Aorta (tissue), 5 donors: ENCODE results near the gene ANXA8. TPM values are rescaled to one million over a fixed set of nuclear protein-coding genes. Genes with fewer than 3 reads are reported as not detected.
"Not testable (repeated sequence)": the region's sequence is repeated elsewhere in the genome, so short reads cannot be mapped to it uniquely, and the experiment has no call there.

Experiments
- ATAC-seq: fragments of 200-7000 bp; cut with Tn5 transposase; one replicate; pipeline ENCODE4 v1.9.1; 2022; ENCODE audit warnings: moderate library complexity; ENCODE audit not compliant: low FRiP score
- DNase-seq, 2 donors: peaks; one replicate each; pipeline ENCODE4 v3.0.0-alpha.2; 2020
- H3K27ac ChIP-seq, 2 donors: one replicate each; pipeline ENCODE4 v1.5.1; 2013; ENCODE audit warnings: low read length in 2 of 2, mild to moderate bottlenecking in 2 of 2, moderate library complexity in 2 of 2, control low read depth in 1 of 2, inconsistent platforms in 1 of 2, low read depth in 1 of 2
- H3K27me3 ChIP-seq, 2 donors: one replicate each; pipeline ENCODE4 v1.6.1; 2013; ENCODE audit warnings: control low read depth in 1 of 2, low read length in 1 of 2, mild to moderate bottlenecking in 1 of 2, moderate library complexity in 1 of 2; ENCODE audit not compliant: insufficient read depth in 2 of 2, control insufficient read depth in 1 of 2
- H3K36me3 ChIP-seq, 2 donors: one replicate each; pipeline ENCODE4 v1.6.1; 2013; ENCODE audit warnings: control low read depth in 1 of 2, low read length in 1 of 2, mild to moderate bottlenecking in 1 of 2; ENCODE audit not compliant: insufficient read depth in 2 of 2, control insufficient read depth in 1 of 2
- H3K4me1 ChIP-seq, 2 donors: one replicate each; pipeline ENCODE4 v1.6.1; 2013; ENCODE audit warnings: low read length in 2 of 2, control low read depth in 1 of 2, mild to moderate bottlenecking in 1 of 2, moderate library complexity in 1 of 2; ENCODE audit not compliant: insufficient read depth in 2 of 2, control insufficient read depth in 1 of 2
- H3K4me3 ChIP-seq, 2 donors: one replicate each; pipeline ENCODE4 v1.5.1; 2013; ENCODE audit warnings: low read length in 2 of 2, control low read depth in 1 of 2, mild to moderate bottlenecking in 1 of 2
- H3K9me3 ChIP-seq: one replicate; pipeline ENCODE4 v1.6.1; 2013; ENCODE audit warnings: mild to moderate bottlenecking, low read length; ENCODE audit not compliant: control insufficient read depth
- WGBS, 2 donors: extraction: QIAGEN DNeasy Blood & Tissue Kit; methylation state at CpG; one replicate each; pipeline ENCODE4 v1.1.7; 2013; 5-methylcytosine and 5-hydroxymethylcytosine counted together
- intact Hi-C, 2 donors: fragments of 100-400 bp; cut with DNase I; formaldehyde crosslinking; loops; one replicate each; pipeline versions ENCODE4 v1.14.2 to v1.15.0; 2022
- polyA plus RNA-seq, 2 donors: library from polyadenylated mRNA; stranded (reverse); fragments of 200-250 nt; gene quantifications; one replicate each; pipeline ENCODE4 v1.2.3, GENCODE V29; 2013
- total RNA-seq, 2 donors: library from RNA; stranded (reverse); fragmentation: NEBNext Ultra II Directional; extraction: Animal tissue kit (Norgen Biotek cat#: 25700); gene quantifications; one replicate each; pipeline ENCODE4 v1.2.1, GENCODE V29; 2021
- donor health status: healthy with polysubstance abuse.
- donor health status: Bipolar disorder and iron deficiency.
- donor health status: DM: no; HTN: no; CAD: no.
- donor health status: DM: no; HTN: no; CAD: no.
- donor health status: DM: yes; HTN: yes; CAD: no.

Gene ANXA8
- total and polyA plus RNA-seq, 4 donors, result 0.27 to 0.82 TPM; not detected in 2

DNA sequence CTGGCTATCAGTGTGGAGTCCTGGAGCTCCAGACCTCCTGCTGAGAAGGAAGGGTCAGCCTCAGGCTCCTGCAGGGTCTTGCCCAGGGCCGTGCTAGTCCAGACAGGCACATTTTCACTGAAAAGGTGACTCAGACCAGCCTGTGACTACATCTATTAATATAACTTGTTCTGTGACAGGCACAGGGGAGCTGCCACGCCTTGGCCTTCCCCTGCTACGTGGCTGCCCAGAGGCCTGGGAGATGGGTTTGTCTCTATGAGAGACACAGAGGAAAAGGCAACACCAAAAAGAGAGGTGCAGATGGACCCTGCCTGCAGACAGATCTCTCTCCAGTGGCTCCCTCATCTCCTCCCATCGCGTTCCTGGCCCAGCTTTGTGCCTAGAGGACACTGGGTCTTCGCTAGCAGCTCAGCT is 2.1 kb downstream of the ANXA8 start:
- intact Hi-C loops, H3K4me1 ChIP-seq, H3K4me3 ChIP-seq, H3K36me3 ChIP-seq, H3K9me3 ChIP-seq, H3K27ac ChIP-seq, H3K27me3 ChIP-seq, DNase-seq: not testable (repeated sequence)
- 80 to 81% methylated on average over 5 of the region's 6 CpGs for WGBS, 2 donors
- peak; percentile 6 for ATAC-seq

DNA sequence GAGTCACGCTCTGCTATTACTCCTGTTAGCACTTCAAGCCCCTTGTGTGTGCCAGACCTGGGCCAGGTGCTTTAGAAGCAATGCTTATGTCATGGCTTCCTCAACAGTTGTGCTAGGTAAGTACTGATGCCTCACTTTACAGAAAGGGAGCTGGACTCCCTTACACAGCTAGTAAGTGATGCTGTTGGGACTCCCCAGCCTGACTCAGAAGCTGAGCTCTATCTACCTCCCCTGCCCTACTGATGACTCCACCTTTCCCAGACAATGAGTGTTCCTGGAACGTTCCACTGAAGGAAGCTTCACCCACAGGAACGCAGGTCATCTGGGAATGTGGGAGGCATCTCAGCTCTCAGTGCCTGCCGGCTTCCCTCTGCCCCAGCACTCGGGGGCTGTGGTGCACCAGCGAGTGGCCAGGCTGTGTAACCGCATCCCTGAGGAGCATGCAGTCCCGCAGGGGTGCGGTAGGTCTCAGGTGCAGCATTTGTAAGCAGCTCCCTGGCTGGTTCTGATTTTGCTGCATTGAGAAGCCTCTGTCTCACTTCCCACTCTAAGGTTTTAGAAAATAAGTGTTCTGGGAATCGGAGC is 2.6 kb downstream of the ANXA8 start:
- H3K36me3 ChIP-seq, H3K27me3 ChIP-seq, H3K9me3 ChIP-seq, H3K4me3 ChIP-seq, intact Hi-C loops, DNase-seq, H3K27ac ChIP-seq, ATAC-seq, H3K4me1 ChIP-seq: not testable (repeated sequence)
- WGBS, 2 donors, result 78 to 84% methylated on average over 4 to 8 of the region's 10 CpGs

DNA sequence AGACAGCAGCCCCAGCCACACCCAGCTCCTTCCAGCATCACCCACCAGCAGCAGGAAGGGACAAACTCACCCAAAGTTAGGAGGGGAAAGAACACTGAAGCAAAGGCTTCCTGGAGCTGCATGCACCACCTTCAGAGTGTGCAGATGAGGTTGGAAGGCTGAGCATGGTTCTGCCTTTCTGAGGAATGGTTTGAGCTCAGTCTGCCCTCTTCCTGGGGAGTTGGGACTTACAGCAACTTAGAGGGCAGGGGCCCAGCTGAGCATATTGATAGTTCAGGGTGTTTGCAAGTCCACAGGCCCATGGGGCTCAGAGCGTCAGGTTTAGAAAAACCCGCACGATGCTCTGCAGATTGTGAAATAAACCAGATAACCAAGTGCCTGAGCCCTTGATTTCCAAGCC is 3.8 kb downstream of the ANXA8 start:
- 50% methylated on average over 1 of the region's 3 CpGs; no CpG with 5 or more reads in 1 of the 2 donors for WGBS, 2 donors

DNA sequence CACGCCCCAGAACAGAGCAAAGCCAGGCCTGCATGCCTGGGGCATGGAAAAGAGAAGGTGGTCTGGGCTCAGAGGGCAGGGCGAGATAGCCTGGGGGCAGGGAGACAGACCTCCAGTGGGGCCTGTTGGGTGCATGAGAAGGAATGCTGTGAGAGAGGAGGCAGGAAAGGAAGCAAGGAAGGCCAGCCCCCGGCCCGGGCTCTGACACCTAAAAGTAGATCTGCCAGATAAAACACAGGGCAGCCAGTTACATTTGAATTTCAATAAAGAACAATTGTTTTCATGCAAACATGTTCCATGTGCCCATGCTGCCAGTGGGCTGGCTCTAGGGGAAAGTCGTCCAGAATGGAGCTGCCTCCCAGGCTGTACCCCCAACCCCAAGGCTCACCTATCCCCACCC is 5.8 kb downstream of the ANXA8 start:
- intact Hi-C loops, H3K9me3 ChIP-seq, H3K27ac ChIP-seq, H3K36me3 ChIP-seq, H3K4me3 ChIP-seq, ATAC-seq, H3K4me1 ChIP-seq, DNase-seq, H3K27me3 ChIP-seq: not testable (repeated sequence)
- WGBS, 2 donors, result 47 to 56% methylated on average over 3 of the region's 5 CpGs

More for the DNA sequence above, 3.8 kb downstream of the ANXA8 start:
- H3K4me1 ChIP-seq, H3K36me3 ChIP-seq, ATAC-seq, DNase-seq, intact Hi-C loops, H3K9me3 ChIP-seq, H3K27ac ChIP-seq, H3K27me3 ChIP-seq, H3K4me3 ChIP-seq: not testable (repeated sequence)

DNA sequence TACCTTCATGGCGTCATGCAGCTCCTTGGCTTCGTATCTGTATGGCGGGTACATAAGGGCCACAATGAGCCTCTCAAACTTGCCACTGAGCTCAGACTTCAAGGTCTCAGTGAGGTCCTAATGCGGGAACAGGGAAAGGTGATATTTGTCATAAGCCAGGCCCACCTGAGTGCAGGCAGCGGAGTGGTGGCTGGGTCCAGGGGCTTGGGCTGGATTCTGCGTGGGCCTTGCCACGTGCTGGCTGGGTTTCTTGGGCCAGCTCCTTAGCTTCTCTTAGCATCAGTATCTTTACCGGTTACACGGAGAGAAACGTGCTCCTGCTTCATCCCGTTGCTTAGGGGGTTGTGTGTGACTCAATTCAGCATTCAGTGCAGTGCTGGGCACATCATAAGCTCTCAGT is 6.8 kb downstream of the ANXA8 start:
- ATAC-seq, H3K36me3 ChIP-seq, H3K4me1 ChIP-seq, H3K4me3 ChIP-seq, H3K27me3 ChIP-seq, intact Hi-C loops, H3K27ac ChIP-seq, H3K9me3 ChIP-seq: not testable (repeated sequence)
- WGBS, 2 donors, result 96% methylated on average over 7 to 10 of the region's 11 CpGs
- DNase-seq, result peak in 1 of 2 donors; percentile 62

DNA sequence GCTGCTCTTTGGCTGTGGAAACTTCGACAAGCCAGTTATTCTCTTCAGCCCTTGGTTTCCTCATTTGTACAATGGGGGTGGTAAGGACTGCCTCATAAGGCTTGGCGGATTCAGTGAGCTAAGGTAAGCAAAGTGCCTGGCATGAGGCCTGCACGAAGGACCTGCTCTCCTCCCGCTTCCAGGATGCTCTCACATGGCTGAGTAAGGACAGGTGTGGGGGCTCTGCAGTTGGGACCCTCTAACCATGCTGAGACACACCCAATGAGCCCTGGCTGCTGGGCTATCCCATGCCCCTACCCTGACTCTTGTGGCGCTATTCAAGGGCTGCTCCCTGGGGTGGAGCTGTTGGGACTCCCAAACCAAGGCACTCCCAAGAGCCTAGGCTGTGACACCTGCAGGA is 8.8 kb downstream of the ANXA8 start:
- intact Hi-C loops, result not testable (repeated sequence)
- 85 to 90% methylated on average over 4 to 5 of the region's 5 CpGs for WGBS, 2 donors

DNA sequence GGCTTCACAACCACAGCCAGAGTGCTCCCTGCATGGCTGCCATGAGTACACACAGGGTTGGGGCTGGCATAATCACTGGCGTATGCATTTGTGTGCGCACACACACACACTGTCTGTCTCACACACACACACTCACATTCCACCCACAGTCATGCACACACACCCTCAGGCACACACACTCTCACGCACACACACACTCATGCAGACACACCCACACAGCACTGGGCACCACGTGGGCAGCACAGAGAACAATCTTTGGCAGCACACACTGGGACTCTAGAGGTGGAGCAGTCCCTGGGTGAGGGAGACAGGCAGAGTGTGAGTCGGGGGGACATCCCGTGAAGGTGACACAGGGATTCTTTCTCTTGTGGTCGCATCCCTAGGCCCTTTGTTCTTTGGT is 10.4 kb downstream of the ANXA8 start:
- H3K9me3 ChIP-seq, intact Hi-C loops, DNase-seq, H3K36me3 ChIP-seq, H3K27ac ChIP-seq, H3K4me3 ChIP-seq, H3K4me1 ChIP-seq, ATAC-seq, H3K27me3 ChIP-seq: not testable (repeated sequence)
- no CpG with 5 or more reads among the region's 7 CpGs for WGBS, 2 donors

More for the DNA sequence above, 8.8 kb downstream of the ANXA8 start:
- not testable (repeated sequence) for H3K4me1 ChIP-seq, H3K36me3 ChIP-seq, H3K4me3 ChIP-seq, H3K9me3 ChIP-seq, H3K27ac ChIP-seq, H3K27me3 ChIP-seq
- ATAC-seq (peak; percentile 21), DNase-seq (peak in 1 of 2 donors; percentile 68)

DNA sequence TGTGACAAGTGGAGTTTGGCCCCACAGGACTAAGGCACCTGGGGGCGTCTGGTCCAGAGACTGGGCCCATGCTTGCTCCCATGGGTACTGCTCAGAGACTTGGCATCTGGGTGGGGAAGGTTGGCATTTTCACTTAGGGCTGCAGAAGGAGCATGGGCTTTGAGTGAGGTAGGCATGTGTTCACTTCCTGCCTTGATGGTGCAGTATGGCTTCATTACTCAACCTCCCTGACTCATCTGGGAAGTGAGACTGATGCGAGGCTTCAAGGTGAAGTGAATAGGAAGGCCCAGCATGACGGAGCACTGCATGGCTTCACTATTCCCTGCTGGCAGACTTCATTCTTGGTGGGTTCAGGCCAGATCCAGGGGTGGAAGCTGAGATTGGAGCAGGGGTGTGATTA is 11.3 kb downstream of the ANXA8 start:
- 78% methylated on average over 1 of the region's 3 CpGs; no CpG with 5 or more reads in 1 of the 2 donors for whole genome bisulfite sequencing, 2 donors
- H3K4me3 ChIP-seq, H3K4me1 ChIP-seq, H3K27ac ChIP-seq, H3K36me3 ChIP-seq, intact Hi-C loops, H3K9me3 ChIP-seq, DNase-seq, ATAC-seq, H3K27me3 ChIP-seq: not testable (repeated sequence)

DNA sequence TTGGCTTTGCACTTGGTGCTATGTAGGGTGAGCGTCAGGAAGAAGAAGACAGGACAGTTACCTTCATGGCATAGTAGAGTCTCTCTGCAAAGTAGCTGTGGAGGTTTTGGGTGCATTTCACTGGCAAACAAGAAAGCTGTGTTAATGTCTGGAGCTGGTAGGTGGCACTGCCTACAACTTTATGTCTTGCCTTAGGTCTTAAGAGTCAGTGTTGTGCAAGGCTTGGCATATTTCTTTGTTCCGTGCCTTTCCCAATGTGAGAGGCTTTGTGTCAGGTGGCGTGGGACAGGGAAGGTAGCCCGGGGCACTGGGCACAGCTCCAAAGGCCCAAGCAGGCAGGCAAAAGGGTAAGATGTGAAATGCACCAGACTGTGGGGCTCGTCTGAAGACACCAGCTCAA is 11.8 kb downstream of the ANXA8 start:
- H3K4me3 ChIP-seq, H3K27me3 ChIP-seq, DNase-seq, H3K36me3 ChIP-seq, intact Hi-C loops, ATAC-seq, H3K9me3 ChIP-seq, H3K27ac ChIP-seq, H3K4me1 ChIP-seq: not testable (repeated sequence)
- WGBS, 2 donors, result no CpG with 5 or more reads among the region's 5 CpGs
